ENCODE measurements around the gene TGFBR3L.

Gene TGFBR3L

DNA sequence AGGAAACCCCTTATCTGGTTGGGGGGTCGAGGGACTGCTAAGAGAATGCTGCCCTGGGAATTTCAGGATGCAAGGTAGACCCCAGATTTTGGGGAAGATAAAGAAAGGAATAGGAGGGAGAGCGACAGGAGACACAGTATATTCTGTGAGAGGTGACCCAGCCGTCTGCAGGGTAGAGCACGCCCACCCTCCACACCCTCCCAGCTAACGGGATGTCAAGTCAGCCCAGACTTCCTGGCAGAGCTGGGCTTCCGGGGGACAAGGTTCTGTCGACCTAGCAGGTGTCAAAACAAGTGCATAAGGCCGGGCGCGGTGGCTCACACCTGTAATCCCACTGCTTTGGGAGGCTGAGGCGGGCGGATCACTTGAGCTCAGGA is 39.7 kb upstream of the TGFBR3L start:
- H3K4me3 ChIP-seq (ENCODE audit: low read depth, low read length) = peak overlapping the region; percentile 65
- H3K4me1 ChIP-seq (ENCODE audit: control insufficient read depth, insufficient read depth, low read length) = peaks cover 6% of the 10 kb centered on the region
- no peak overlapping the region for H3K27ac ChIP-seq (ENCODE audit: extremely low read depth, low read depth, low read length)
- H3K36me3 ChIP-seq (ENCODE audit: control insufficient read depth in 2 of 2, insufficient read depth in 1 of 2, low read length in 2 of 2) = no peaks in the 10 kb centered on the region
- TF ChIP-seq ZNF621 (tag by site-specific recombination; IDR thresholded peaks at IDR 0.05) = no peak
- TF ChIP-seq SCRT1 (tag by site-specific recombination; IDR thresholded peaks at IDR 0.05; ENCODE audit: borderline replicate concordance) = peak; percentile 35; the same call in 1 of the 2 replicates
- TF ChIP-seq ZNF513 (tag by site-specific recombination; IDR thresholded peaks at IDR 0.05) = no peak
- TF ChIP-seq ZBTB48 (tag by site-specific recombination; IDR thresholded peaks at IDR 0.05) = 0 out of 2 replicates have a peak, but pooled peaks have one; percentile 8
- no peak for TF ChIP-seq ZBTB11 (tag by site-specific recombination; conservative IDR thresholded peaks at IDR 0.05; ENCODE audit: low read depth)
- TF ChIP-seq IKZF3 (tag by site-specific recombination; IDR thresholded peaks at IDR 0.05) = no peak
- 0 out of 2 replicates have a peak, but pooled peaks have one; percentile 6 for TF ChIP-seq KLF9 (tag by site-specific recombination; IDR thresholded peaks at IDR 0.05; ENCODE audit: low read depth)
- peak; percentile 54; the same call in 1 of the 2 replicates for TF ChIP-seq SCRT2 (tag by site-specific recombination; IDR thresholded peaks at IDR 0.05)
- TF ChIP-seq GLIS2 (tag by site-specific recombination; IDR thresholded peaks at IDR 0.05) = peak; percentile 6
- no peak for TF ChIP-seq CTCF (tag by site-specific recombination; IDR thresholded peaks at IDR 0.05)
- TF ChIP-seq ZNF223 (tag by site-specific recombination; IDR thresholded peaks at IDR 0.05) = no peak
- TF ChIP-seq KLF1 (tag by site-specific recombination; IDR thresholded peaks at IDR 0.05) = peak; percentile 14; the same call in 1 of the 2 replicates
- H3K9me3 ChIP-seq (ENCODE audit: control insufficient read depth, insufficient read depth, low read depth, low read length) = no peaks in the 10 kb centered on the region
- CTCF ChIA-PET = interaction anchor here (0.7 to 1.0 kb wide), 3 partner anchors 25 to 77 kb away, joined by 3 read pairs; no protein-coding TSS in a partner anchor
- POLR2A ChIA-PET = interaction anchor here (0.6 to 1.2 kb wide), 4 partner anchors 14 to 712 kb away, joined by 3 to 4 read pairs (median 4); partner anchors contain the start of genes LRRC8E, MAP2K7 and TIMM44

DNA sequence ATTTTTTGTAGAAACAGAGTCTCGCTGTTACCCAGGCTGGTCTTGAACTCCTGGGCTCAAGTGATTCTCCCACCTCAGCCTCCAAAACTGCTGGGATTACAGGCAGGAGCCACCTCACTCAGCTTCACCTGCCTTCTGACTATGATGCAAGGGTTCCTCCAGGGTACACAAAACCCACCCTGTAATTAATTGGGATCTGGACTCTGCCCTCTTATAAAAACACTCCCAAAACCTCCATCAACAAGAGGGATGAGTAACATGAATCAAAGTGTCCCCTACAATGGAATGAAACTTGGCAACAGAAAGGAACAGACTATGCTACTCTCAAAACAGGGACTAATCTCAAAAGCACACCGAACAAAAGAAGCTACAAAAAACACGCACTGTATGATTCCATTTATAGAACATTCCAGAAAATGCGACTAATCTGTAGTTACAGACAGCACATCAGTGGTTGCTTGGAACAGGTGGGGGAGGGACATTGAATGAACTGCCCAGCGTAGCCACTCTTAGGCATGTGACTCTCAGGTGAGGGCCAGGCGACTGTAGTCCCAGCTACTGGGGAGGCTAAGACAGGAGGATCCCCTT is 37.3 kb upstream of the TGFBR3L start:
- no peaks in the 10 kb centered on the region for H3K36me3 ChIP-seq (ENCODE audit: control insufficient read depth in 2 of 2, insufficient read depth in 1 of 2, low read length in 2 of 2)
- H3K27ac ChIP-seq (ENCODE audit: extremely low read depth, low read depth, low read length) = no peak overlapping the region
- H3K4me3 ChIP-seq (ENCODE audit: low read depth, low read length) = no peak overlapping the region
- no peaks in the 10 kb centered on the region; the same call in 1 of the 2 replicates for H3K4me1 ChIP-seq (ENCODE audit: control insufficient read depth, insufficient read depth, low read length)
- POLR2A ChIA-PET = interaction anchor here (0.5 kb wide), 1 partner anchor 434 kb away, joined by 8 read pairs; no protein-coding TSS in a partner anchor
- no peaks in the 10 kb centered on the region for H3K9me3 ChIP-seq (ENCODE audit: control insufficient read depth, insufficient read depth, low read depth, low read length)
- CTCF ChIA-PET = interaction anchor here (0.6 to 1.1 kb wide), 4 partner anchors 8 to 481 kb away, joined by 3 to 13 read pairs (median 4); no protein-coding TSS in a partner anchor
- no peak for TF ChIP-seq BCL11A (tag by site-specific recombination; IDR thresholded peaks at IDR 0.05; ENCODE audit: low read depth)
- TF ChIP-seq ZNF16 (tag by site-specific recombination; IDR thresholded peaks at IDR 0.05; ENCODE audit: low read depth) = no peak
- no peak for TF ChIP-seq ZNF629 (tag by site-specific recombination; IDR thresholded peaks at IDR 0.05)
- no peak for TF ChIP-seq ZNF639 (tag by site-specific recombination; IDR thresholded peaks at IDR 0.05)
- TF ChIP-seq, protein P1, sequence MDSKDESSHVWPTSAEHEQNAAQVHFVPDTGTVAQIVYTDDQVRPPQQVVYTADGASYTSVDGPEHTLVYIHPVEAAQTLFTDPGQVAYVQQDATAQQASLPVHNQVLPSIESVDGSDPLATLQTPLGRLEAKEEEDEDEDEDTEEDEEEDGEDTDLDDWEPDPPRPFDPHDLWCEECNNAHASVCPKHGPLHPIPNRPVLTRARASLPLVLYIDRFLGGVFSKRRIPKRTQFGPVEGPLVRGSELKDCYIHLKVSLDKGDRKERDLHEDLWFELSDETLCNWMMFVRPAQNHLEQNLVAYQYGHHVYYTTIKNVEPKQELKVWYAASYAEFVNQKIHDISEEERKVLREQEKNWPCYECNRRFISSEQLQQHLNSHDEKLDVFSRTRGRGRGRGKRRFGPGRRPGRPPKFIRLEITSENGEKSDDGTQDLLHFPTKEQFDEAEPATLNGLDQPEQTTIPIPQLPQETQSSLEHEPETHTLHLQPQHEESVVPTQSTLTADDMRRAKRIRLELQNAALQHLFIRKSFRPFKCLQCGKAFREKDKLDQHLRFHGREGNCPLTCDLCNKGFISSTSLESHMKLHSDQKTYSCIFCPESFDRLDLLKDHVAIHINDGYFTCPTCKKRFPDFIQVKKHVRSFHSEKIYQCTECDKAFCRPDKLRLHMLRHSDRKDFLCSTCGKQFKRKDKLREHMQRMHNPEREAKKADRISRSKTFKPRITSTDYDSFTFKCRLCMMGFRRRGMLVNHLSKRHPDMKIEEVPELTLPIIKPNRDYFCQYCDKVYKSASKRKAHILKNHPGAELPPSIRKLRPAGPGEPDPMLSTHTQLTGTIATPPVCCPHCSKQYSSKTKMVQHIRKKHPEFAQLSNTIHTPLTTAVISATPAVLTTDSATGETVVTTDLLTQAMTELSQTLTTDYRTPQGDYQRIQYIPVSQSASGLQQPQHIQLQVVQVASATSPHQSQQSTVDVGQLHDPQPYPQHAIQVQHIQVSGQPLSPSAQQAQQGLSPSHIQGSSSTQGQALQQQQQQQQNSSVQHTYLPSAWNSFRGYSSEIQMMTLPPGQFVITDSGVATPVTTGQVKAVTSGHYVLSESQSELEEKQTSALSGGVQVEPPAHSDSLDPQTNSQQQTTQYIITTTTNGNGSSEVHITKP (tag by site-specific recombination; IDR thresholded peaks at IDR 0.05) = 0 out of 2 replicates have a peak, but pooled peaks have one; percentile 22
- TF ChIP-seq ZNF549 (tag by site-specific recombination; IDR thresholded peaks at IDR 0.05) = no peak
- no peak for TF ChIP-seq ZNF488 (tag by site-specific recombination; IDR thresholded peaks at IDR 0.05)
- TF ChIP-seq ZNF132 (tag by site-specific recombination; IDR thresholded peaks at IDR 0.05; ENCODE audit: borderline replicate concordance) = no peak
- TF ChIP-seq ZNF23 (tag by site-specific recombination; IDR thresholded peaks at IDR 0.05; ENCODE audit: borderline replicate concordance) = no peak
